HCT116 (cell line): ENCODE measurements around the gene FOXD1. TPM values are rescaled to one million over a fixed set of nuclear protein-coding genes. Genes with fewer than 3 reads are reported as not detected.
A peak's percentile ranks its signal among the peaks of the same experiment; 100 is the strongest.

Source experiments
- ATAC-seq: fragments of 200-7000 bp; cut with Tn5 transposase; 2 replicates; pipeline ENCODE4 v1.9.1; 2020; ENCODE audit warnings: mild to moderate bottlenecking, moderate library complexity
- BruUV-seq: library from RNA; stranded (reverse); fragments of 400-500 nt; replicated peaks from 2 replicates; lab custom pipeline; 2021; lab: Mats Ljungman, UMichigan
- CTCF ChIA-PET: fragments of 300-600 bp; sonication (Branson Sonifier 250); formaldehyde crosslinking; loops from one replicate; lab custom pipeline; 2021; ENCODE audit warnings: antibody characterized with exemption; lab: Charles Lee
- POLR2A ChIA-PET: fragments of 300-600, 350-600 bp; sonication (Branson Sonifier 250); formaldehyde crosslinking; loops from one replicate; lab custom pipeline; 2021; ENCODE audit warnings: antibody characterized with exemption; lab: Charles Lee
- RAD21 ChIA-PET, 2 experiments: fragments of 300-600 bp; sonication (Branson Sonifier 250); formaldehyde crosslinking; loops; one replicate each; lab custom pipeline; 2023; ENCODE audit warnings: low total read pairs in 2 of 2; ENCODE audit not compliant: uncharacterized antibody in 2 of 2, unreplicated experiment in 2 of 2, low non-redundant PET in 1 of 2; lab: Charles Lee
- DNase-seq: peaks from one replicate; pipeline ENCODE4 v3.0.0-alpha.2; 2010; ENCODE audit warnings: low read depth, low spot score
- H2AFZ ChIP-seq: fragments of 200-600 bp; shearing (Covaris generic), sonication (generic); 2 replicates; pipeline ENCODE4 v1.6.1; 2017; ENCODE audit warnings: low read depth, mixed run types, mixed read lengths, antibody characterized with exemption, low read length; ENCODE audit not compliant: poor library complexity, severe bottlenecking
- H3K27ac ChIP-seq: 2 replicates; pipeline ENCODE4 v1.5.1; 2012; ENCODE audit warnings: low read depth, low read length
- H3K27me3 ChIP-seq: fragments of 200-600 bp; sonication (generic); 2 replicates; pipeline ENCODE4 v1.6.1; 2016; ENCODE audit warnings: mixed run types, low read length, mixed read lengths; ENCODE audit not compliant: insufficient read depth
- H3K36me3 ChIP-seq, 2 experiments: fragments of 200-500 bp in 1 of 2; fragments of 200-600 bp in 1 of 2; sonication (Bioruptor generic) in 1 of 2; sonication (generic) in 1 of 2; 2 replicates each; pipeline versions ENCODE4 v1.5.1 to v1.6.1; 2014 to 2016; ENCODE audit warnings: low read length in 2 of 2, inconsistent platforms in 1 of 2, mixed read lengths in 1 of 2, mixed run types in 1 of 2; ENCODE audit not compliant: insufficient read depth in 2 of 2, control insufficient read depth in 1 of 2
- H3K4me1 ChIP-seq, 2 experiments: fragments of 200-600 bp in 1 of 2; sonication (generic) in 1 of 2; 2 replicates each; pipeline versions ENCODE4 v1.5.1 to v1.6.1; 2012 to 2017; ENCODE audit warnings: low read length in 2 of 2, inconsistent platforms in 1 of 2, mild to moderate bottlenecking in 1 of 2, mixed read lengths in 1 of 2, mixed run types in 1 of 2, moderate library complexity in 1 of 2; ENCODE audit not compliant: insufficient read depth in 2 of 2, control insufficient read depth in 1 of 2
- H3K4me2 ChIP-seq: fragments of 200-600 bp; sonication (generic); 2 replicates; pipeline ENCODE4 v1.6.1; 2017; ENCODE audit warnings: mixed run types, low read length, mixed read lengths
- H3K4me3 ChIP-seq, 2 experiments: fragments of 200-600 bp in 1 of 2; sonication (generic) in 1 of 2; replicated peaks in 1 of 2; 2 replicates each; pipeline ENCODE4 v1.5.1; 2011 to 2016; ENCODE audit warnings: low read length in 2 of 2, control low read depth in 1 of 2, low read depth in 1 of 2, mild to moderate bottlenecking in 1 of 2, mixed read lengths in 1 of 2, mixed run types in 1 of 2
- H3K79me2 ChIP-seq: fragments of 200-600 bp; sonication (generic); 2 replicates; pipeline ENCODE4 v1.6.1; 2017; ENCODE audit warnings: mild to moderate bottlenecking, mixed run types, low read length, moderate library complexity, mixed read lengths; ENCODE audit not compliant: insufficient read depth
- H3K9ac ChIP-seq: fragments of 200-600 bp; sonication (generic); 2 replicates; pipeline ENCODE4 v1.6.1; 2016; ENCODE audit warnings: low read length, mixed read lengths
- H3K9me2 ChIP-seq: fragments of 200-600 bp; sonication (generic), shearing (Covaris generic); 2 replicates; pipeline ENCODE4 v1.6.1; 2017; ENCODE audit warnings: mixed run types, mild to moderate bottlenecking, moderate library complexity; ENCODE audit not compliant: insufficient read depth
- H3K9me3 ChIP-seq, 2 experiments: fragments of 200-500 bp in 1 of 2; fragments of 200-600 bp in 1 of 2; sonication (Bioruptor generic) in 1 of 2; sonication (generic) in 1 of 2; 2 replicates each; pipeline ENCODE4 v1.6.1; 2014 to 2017; ENCODE audit warnings: low read length in 2 of 2, mixed read lengths in 2 of 2, inconsistent platforms in 1 of 2, low read depth in 1 of 2, mild to moderate bottlenecking in 1 of 2, mixed run types in 1 of 2, moderate library complexity in 1 of 2; ENCODE audit not compliant: control insufficient read depth in 1 of 2, insufficient read depth in 1 of 2
- H4K20me1 ChIP-seq: fragments of 200-600 bp; sonication (generic), shearing (Covaris generic); 2 replicates; pipeline ENCODE4 v1.6.1; 2017; ENCODE audit warnings: mixed run types, mild to moderate bottlenecking, moderate library complexity; ENCODE audit not compliant: insufficient read depth
- CEBPB ChIP-seq: IDR thresholded peaks from 2 replicates; pipeline ENCODE4 v1.6.1; 2012; ENCODE audit warnings: low read depth
- EGR1 ChIP-seq: IDR thresholded peaks from 2 replicates; pipeline ENCODE4 v1.6.1; 2012; ENCODE audit warnings: low read depth
- ELF1 ChIP-seq: IDR thresholded peaks from 2 replicates; pipeline ENCODE4 v1.6.1; 2012; ENCODE audit warnings: low read depth, borderline replicate concordance
- EZH2phosphoT487 ChIP-seq: fragments of 200-600 bp; IDR thresholded peaks from 2 replicates; pipeline ENCODE4 v1.6.1; 2018; ENCODE audit warnings: antibody characterized with exemption, borderline replicate concordance
- FOSL1 ChIP-seq: IDR thresholded peaks from 2 replicates; pipeline ENCODE4 v1.6.1; 2012; ENCODE audit warnings: low read depth
- JUND ChIP-seq: IDR thresholded peaks from 2 replicates; pipeline ENCODE4 v1.6.1; 2012
- MAX ChIP-seq: IDR thresholded peaks from 2 replicates; pipeline ENCODE4 v1.6.1; 2012
- POLR2A ChIP-seq: IDR thresholded peaks from 2 replicates; pipeline ENCODE4 v1.7.0; 2011; ENCODE audit warnings: borderline replicate concordance; ENCODE audit not compliant: insufficient read depth, insufficient read length; ENCODE audit errors: extremely low read depth
- POLR2AphosphoS5 ChIP-seq: IDR thresholded peaks from 2 replicates; pipeline ENCODE4 v1.6.1; 2011; ENCODE audit warnings: mild to moderate bottlenecking, low read depth, low read length, moderate library complexity
- RAD21 ChIP-seq: IDR thresholded peaks from 2 replicates; pipeline ENCODE4 v1.6.1; 2012; ENCODE audit warnings: low read depth, mild to moderate bottlenecking
- SIN3A ChIP-seq: IDR thresholded peaks from 2 replicates; pipeline ENCODE4 v1.6.1; 2012; ENCODE audit warnings: low read depth
- SRF ChIP-seq: IDR thresholded peaks from 2 replicates; pipeline ENCODE4 v1.6.1; 2012; ENCODE audit warnings: low read depth
- ZBTB33 ChIP-seq: IDR thresholded peaks from 2 replicates; pipeline ENCODE4 v1.6.1; 2011; ENCODE audit warnings: mild to moderate bottlenecking, low read length, moderate library complexity; ENCODE audit not compliant: insufficient replicate concordance; ENCODE audit errors: extremely low read depth
- ZFX ChIP-seq: fragments of 450-650 bp; IDR thresholded peaks from 2 replicates; pipeline ENCODE4 v1.6.1; 2017
- ZNF274 ChIP-seq: fragments of 200-500 bp; sonication (Bioruptor generic); IDR thresholded peaks from 2 replicates; pipeline ENCODE4 v1.6.1; 2014; ENCODE audit warnings: mild to moderate bottlenecking, low read depth, low read length, inconsistent platforms
- intact Hi-C: fragments of 100-400 bp; cut with micrococcal nuclease; formaldehyde crosslinking; loops from 2 replicates; pipeline ENCODE4 v1.10.0; 2022
- total RNA-seq: library from RNA; stranded (reverse); gene quantifications from one replicate; pipeline ENCODE4 v1.2.1, GENCODE V29; 2021; ENCODE audit not compliant: unreplicated experiment
- TF ChIP-seq, protein P1 (sequence below): IDR thresholded peaks from 2 replicates; pipeline ENCODE4 v1.6.1; 2012

FOXD1 gene
- total RNA-seq, 1 experiment from 2014 or later: 26.8 TPM

DNA sequence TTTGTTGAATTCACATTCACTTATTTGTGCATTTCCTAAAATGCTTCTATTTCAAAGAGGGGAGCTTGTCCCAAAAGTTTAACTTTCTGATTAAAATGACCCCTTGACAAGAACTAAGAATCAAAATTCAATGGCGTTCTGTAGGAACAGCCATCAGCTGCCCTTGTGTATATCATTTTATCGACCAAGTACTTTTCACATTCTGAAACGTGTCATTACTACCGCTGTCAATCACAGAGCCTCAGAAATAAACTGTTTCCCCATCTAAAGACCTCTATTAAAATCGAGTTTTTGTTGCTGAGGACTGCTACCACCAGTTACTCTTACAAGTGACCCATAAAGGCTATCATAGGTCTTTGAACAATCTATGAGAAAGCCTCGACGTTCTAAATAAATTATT, 1.6 kb upstream of the FOXD1 start:
- Histone ChIP-seq H3K9ac (no peak overlapping the region), H4K20me1 (no peaks in the 10 kb centered on the region), H3K9me2 (no peaks in the 10 kb centered on the region), H3K79me2 (peaks cover 17% of the 10 kb centered on the region), H3K27ac (no peak overlapping the region), H3K9me3 (no peaks in the 10 kb centered on the region), H3K36me3 (no peaks in the 10 kb centered on the region), H3K4me3 (no peak overlapping the region), H2AFZ (peak overlapping the region; percentile 62), H3K4me2 (no peak overlapping the region), H3K27me3 (no peaks in the 10 kb centered on the region), H3K4me1 (peaks cover 12 to 35% of the 10 kb centered on the region in 2 experiments; a peak in 3 of 4 replicates)
- ChIA-PET RAD21 (no interaction called here), CTCF (interaction anchor here (1.4 to 2.9 kb wide), 2 partner anchors 234 to 261 kb away, joined by 3 to 23 read pairs; no protein-coding TSS in a partner anchor), POLR2A (no interaction called here)
- ATAC-seq (no peak), DNase-seq (no peak)
- intact Hi-C loops: loop anchor here (2.0 to 10.0 kb wide), 4 partner anchors 313 to 529 kb away; partner anchors contain the start of gene FCHO2
- no TSS peak for BruUV-seq
- TF ChIP-seq ZBTB33 (no peak), CEBPB (no peak)

DNA sequence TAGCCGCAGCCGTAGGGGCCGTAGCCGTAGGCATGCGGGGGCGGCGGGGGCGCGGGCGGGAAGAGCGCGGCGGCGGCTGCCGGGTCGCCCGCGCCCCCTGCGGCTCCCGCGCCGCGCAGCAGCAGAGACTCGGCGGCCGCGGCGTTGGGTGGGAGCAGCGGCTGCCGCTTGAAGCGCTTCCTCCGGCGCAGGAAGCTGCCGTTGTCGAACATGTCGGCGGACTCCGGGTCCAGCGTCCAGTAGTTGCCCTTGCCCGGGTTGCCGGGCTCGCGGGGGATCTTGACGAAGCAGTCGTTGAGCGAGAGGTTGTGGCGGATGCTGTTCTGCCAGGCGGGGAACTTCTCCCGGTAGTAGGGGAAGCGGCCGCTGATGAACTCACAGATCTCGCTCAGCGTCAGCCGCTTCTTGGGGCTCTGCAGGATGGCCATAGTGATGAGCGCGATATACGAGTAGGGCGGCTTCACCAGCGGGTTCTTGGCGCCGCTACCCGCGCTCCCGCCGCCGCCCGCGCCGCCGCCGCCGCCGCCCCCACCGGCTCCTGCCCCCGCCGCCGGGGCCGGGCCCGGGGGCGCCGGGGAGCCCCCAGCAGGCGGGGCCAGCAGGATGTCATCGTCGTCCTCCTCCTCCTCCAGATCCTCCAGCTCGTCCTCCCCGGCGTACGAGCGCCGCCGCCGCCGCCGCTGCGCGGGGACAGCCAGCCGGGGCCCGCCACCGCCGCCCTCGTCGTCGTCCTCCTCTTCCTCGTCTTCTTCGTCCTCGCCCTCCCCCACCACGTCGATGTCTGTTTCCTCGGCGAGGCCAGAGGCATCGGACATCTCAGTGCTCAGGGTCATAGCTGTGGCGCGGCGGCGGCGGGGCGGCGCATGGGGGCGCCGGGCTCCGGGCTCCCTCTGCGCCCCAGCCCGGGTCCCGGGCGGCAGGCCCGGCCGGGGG, 781 bp downstream of the FOXD1 start:
- no peak overlapping the region for H2AFZ ChIP-seq
- peaks cover 21% of the 10 kb centered on the region for H3K79me2 ChIP-seq
- no peaks in the 10 kb centered on the region for H3K27me3 ChIP-seq
- no peaks in the 10 kb centered on the region for H3K9me2 ChIP-seq
- H3K9me3 ChIP-seq: no peaks in the 10 kb centered on the region
- H3K9ac ChIP-seq: peak overlapping the region; percentile 71
- RAD21 ChIA-PET: interaction anchor here in 1 of 2 experiments (0.9 to 1.0 kb wide), 2 partner anchors 230 to 231 kb away, joined by 4 to 7 read pairs; no protein-coding TSS in a partner anchor
- POLR2A ChIA-PET: interaction anchor here (0.9 to 1.6 kb wide), 8 partner anchors 10 to 258 kb away, joined by 3 to 9 read pairs (median 4); partner anchors contain the start of gene BTF3
- H3K4me1 ChIP-seq: peaks cover 12 to 29% of the 10 kb centered on the region in 2 experiments; a peak in 3 of 4 replicates
- peak overlapping the region; percentile 74 for H3K4me2 ChIP-seq
- peak; percentile 36 for ATAC-seq
- H3K4me3 ChIP-seq: peak overlapping the region; percentile 64 to 67
- H3K36me3 ChIP-seq: no peaks in the 10 kb centered on the region
- CTCF ChIA-PET: interaction anchor here (0.9 to 2.9 kb wide), 4 partner anchors 10 to 232 kb away, joined by 3 to 23 read pairs (median 5); partner anchors contain the start of gene BTF3
- peak overlapping the region; percentile 89 for H3K27ac ChIP-seq
- H4K20me1 ChIP-seq: no peaks in the 10 kb centered on the region
- BruUV-seq: no TSS peak
- intact Hi-C loops: loop anchor here (1.0 kb wide), 1 partner anchor 118 kb away; the partner anchor contains the start of genes ANKRA2 and UTP15
- DNase-seq: no peak
- no peak for TF ChIP-seq MAX
- TF ChIP-seq SRF: no peak
- no peak for TF ChIP-seq JUND
- TF ChIP-seq, protein P1, sequence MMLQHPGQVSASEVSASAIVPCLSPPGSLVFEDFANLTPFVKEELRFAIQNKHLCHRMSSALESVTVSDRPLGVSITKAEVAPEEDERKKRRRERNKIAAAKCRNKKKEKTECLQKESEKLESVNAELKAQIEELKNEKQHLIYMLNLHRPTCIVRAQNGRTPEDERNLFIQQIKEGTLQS: no peak
- no peak for TF ChIP-seq FOSL1
- TF ChIP-seq POLR2AphosphoS5: no peak; the same call in 1 of the 2 replicates
- TF ChIP-seq EGR1: peak; percentile 58
- no peak for TF ChIP-seq RAD21
- TF ChIP-seq CEBPB: no peak
- no peak for TF ChIP-seq ELF1
- no peak for TF ChIP-seq ZNF274
- TF ChIP-seq POLR2A: peak; percentile 25
- TF ChIP-seq EZH2phosphoT487: no peak
- TF ChIP-seq SIN3A: no peak
- peak; percentile 8; the same call in 1 of the 2 replicates for TF ChIP-seq ZFX
